Mucosa of descending colon (tissue), 3 donors: ENCODE data around the gene PLK5. TPM values are rescaled to one million over a fixed set of nuclear protein-coding genes. Genes with fewer than 3 reads are reported as not detected.
"Not testable (repeated sequence)": the region's sequence is repeated elsewhere in the genome, so short reads cannot be mapped to it uniquely, and the experiment has no call there.

Source experiments
- ATAC-seq: fragments of 200-7000 bp; cut with Tn5 transposase; one replicate; pipeline ENCODE4 v1.9.1; 2020; ENCODE audit warnings: mild to moderate bottlenecking, moderate library complexity
- DNase-seq, 3 donors: peaks; one replicate each; pipeline ENCODE4 v3.0.0-alpha.2; 2020
- H3K36me3 ChIP-seq: fragments of 200-600 bp; one replicate; pipeline ENCODE4 v1.8.0; 2021; ENCODE audit warnings: low read depth, mild to moderate bottlenecking
- H3K4me1 ChIP-seq: fragments of 200-600 bp; one replicate; pipeline ENCODE4 v1.8.0; 2021; ENCODE audit warnings: low read depth, mild to moderate bottlenecking
- H3K4me3 ChIP-seq: fragments of 200-600 bp; one replicate; pipeline ENCODE4 v1.8.0; 2021; ENCODE audit warnings: mild to moderate bottlenecking
- H3K9me3 ChIP-seq: fragments of 200-600 bp; one replicate; pipeline ENCODE4 v1.8.0; 2021; ENCODE audit warnings: mild to moderate bottlenecking
- intact Hi-C, 2 donors: fragments of 100-400 bp; cut with DNase I in 1 of 2; cut with micrococcal nuclease in 1 of 2; formaldehyde crosslinking; loops; one replicate each; pipeline versions ENCODE4 v1.11.0 to v1.11.1; 2022; cut with DNase I, micrococcal nuclease
- total RNA-seq, 3 donors: library from RNA; stranded (reverse); fragmentation: NEBNext Ultra II Directional in 2 of 3; extraction: Animal tissue kit (Norgen Biotek cat#: 25700) in 2 of 3; gene quantifications; one replicate each; pipeline versions ENCODE4 v1.2.1 to v1.2.4, GENCODE V29; 2021 to 2023
- TF ChIP-seq, protein P1 (sequence below): fragments of 200-600 bp; IDR thresholded peaks from one replicate; pipeline ENCODE4 v1.8.0; 2022; ENCODE audit warnings: antibody characterized with exemption, mild to moderate bottlenecking
- donor health status: DM: no; HTN: no; CAD: no; lungs with moderate emphysema.
- donor health status: DM: no; HTN: no; CAD: no.
- donor health status: DM: no; HTN: yes; CAD: no.

The PLK5 gene
- total RNA-seq, 3 donors from 2014 or later: 0.16 TPM; not detected in 2

DNA sequence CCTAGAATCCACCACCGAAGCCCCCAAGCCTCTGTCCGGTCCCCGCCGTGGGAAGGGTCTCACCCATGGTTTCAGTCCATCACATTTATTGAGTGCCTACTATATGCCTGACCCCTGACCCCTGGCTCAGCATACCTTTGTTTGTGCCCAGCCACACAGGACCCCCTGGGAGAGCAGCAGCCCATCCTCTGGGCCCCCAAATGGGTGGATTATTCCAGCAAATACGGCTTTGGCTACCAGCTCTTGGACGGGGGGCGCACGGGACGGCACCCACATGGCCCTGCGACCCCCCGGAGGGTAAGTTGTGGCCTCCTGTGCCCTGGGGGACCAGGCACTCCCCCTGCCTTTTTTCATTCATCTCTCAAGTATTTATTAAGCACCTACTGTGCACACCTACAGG lies 7.7 kb downstream of the PLK5 start:
- Histone ChIP-seq H3K36me3 (no peaks in the 10 kb centered on the region), H3K4me1 (no peaks in the 10 kb centered on the region), H3K4me3 (no peak overlapping the region), H3K9me3 (no peaks in the 10 kb centered on the region)
- intact Hi-C loops: no loop called here
- TF ChIP-seq, protein P1, sequence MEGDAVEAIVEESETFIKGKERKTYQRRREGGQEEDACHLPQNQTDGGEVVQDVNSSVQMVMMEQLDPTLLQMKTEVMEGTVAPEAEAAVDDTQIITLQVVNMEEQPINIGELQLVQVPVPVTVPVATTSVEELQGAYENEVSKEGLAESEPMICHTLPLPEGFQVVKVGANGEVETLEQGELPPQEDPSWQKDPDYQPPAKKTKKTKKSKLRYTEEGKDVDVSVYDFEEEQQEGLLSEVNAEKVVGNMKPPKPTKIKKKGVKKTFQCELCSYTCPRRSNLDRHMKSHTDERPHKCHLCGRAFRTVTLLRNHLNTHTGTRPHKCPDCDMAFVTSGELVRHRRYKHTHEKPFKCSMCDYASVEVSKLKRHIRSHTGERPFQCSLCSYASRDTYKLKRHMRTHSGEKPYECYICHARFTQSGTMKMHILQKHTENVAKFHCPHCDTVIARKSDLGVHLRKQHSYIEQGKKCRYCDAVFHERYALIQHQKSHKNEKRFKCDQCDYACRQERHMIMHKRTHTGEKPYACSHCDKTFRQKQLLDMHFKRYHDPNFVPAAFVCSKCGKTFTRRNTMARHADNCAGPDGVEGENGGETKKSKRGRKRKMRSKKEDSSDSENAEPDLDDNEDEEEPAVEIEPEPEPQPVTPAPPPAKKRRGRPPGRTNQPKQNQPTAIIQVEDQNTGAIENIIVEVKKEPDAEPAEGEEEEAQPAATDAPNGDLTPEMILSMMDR: no peak
- DNase-seq (no peak), ATAC-seq (no peak)

DNA sequence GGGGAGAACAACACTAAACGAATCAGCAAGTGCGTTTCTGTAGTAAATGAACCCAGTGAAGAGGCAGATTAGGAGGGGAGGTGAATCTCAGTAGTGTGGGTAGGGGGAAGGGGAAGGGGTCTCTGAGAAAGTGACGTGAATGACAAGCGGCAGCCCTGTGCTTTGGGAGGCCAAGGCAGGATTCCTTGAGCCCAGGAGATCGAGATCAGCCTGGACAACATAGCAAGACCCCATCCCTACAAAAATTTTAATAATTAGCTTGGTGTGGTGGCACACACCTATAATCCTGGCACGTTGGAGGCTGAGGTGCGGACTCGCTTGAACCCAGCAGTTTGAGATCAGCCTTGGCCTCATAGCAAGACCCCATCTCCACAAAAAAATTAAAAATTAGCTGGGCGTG lies 8.1 kb downstream of the PLK5 start:
- H3K36me3 ChIP-seq: no peaks in the 10 kb centered on the region
- H3K4me3 ChIP-seq: no peak overlapping the region
- ATAC-seq (no peak), DNase-seq (no peak)
- TF ChIP-seq, protein P1: no peak
- no peaks in the 10 kb centered on the region for H3K9me3 ChIP-seq
- intact Hi-C loops: no loop called here
- no peaks in the 10 kb centered on the region for H3K4me1 ChIP-seq

DNA sequence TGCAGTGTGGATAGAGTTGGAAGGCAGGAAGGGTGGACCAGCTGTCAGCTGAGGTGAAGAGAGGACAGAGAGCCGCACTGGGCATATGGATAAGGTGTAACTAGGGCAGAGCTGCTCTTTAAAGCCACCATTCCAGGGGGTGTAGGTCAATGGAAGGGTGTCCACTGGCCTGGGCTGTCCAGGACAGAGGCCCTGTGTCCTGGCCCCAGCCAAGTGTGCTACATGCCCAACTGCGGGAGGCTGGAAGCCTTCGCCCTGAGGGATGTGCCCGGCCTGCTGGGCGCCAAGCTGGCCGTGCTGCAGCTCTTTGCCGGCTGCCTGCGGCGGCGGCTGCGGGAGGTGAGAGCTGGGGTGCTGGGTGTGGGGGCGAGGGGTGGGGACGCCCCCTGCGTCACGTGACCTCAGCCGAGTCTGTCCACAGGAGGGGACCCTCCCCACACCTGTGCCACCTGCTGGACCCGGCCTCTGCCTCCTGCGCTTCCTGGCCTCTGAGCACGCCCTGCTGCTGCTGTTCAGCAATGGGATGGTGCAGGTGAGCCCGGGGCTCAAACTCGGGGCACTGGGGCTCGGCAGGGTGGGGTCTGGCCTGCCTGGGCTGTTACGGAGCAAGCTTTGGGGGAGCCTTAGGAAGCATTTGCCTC lies 9.8 kb downstream of the PLK5 start:
- no peak for DNase-seq
- Histone ChIP-seq H3K4me3 (no peak overlapping the region), H3K9me3 (no peaks in the 10 kb centered on the region), H3K4me1 (no peaks in the 10 kb centered on the region), H3K36me3 (no peaks in the 10 kb centered on the region)
- TF ChIP-seq, protein P1: no peak
- ATAC-seq: no peak
- intact Hi-C loops: no loop called here

DNA sequence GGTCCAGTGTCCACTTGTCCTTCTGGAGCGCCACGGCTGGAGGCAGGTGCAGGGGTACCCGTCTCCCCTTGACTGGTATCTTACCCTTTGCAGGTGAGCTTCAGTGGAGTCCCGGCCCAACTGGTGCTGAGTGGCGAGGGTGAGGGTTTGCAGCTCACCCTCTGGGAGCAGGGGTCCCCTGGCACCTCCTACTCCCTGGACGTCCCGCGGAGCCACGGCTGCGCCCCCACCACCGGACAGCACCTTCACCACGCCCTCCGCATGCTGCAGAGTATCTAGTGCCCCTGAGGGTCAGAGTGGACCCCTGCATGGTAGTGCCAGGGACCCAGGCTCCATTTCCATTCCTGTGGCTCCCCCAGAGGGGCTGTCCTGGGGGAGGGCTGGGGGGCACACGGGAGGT lies 11.1 kb downstream of the PLK5 start:
- TF ChIP-seq, protein P1: no peak
- H3K4me3 ChIP-seq: no peak overlapping the region
- H3K36me3 ChIP-seq: no peaks in the 10 kb centered on the region
- intact Hi-C loops: no loop called here
- H3K9me3 ChIP-seq: no peaks in the 10 kb centered on the region
- H3K4me1 ChIP-seq: no peaks in the 10 kb centered on the region
- no peak for ATAC-seq
- no peak for DNase-seq

DNA sequence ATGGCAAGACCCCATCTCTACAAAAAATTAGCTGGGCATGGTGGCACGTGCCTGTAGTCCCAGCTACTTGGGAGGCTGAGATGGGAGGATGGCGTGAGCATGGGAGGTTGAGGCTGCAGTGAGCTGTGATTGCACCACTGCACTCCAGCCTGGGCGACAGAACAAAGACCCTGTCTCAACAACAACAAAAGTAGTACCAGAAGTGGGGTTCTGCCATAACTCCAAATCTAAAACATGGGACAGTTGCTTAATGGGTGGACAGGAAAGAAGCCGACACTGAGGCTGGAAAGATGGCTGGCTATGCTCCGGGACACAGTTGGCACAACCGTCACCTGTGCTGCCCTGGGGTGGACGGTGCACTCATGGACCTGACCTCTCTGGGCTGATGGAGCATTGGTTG lies 11.8 kb downstream of the PLK5 start:
- intact Hi-C loops, H3K4me1 ChIP-seq, DNase-seq, H3K4me3 ChIP-seq, ATAC-seq, H3K9me3 ChIP-seq, H3K36me3 ChIP-seq: not testable (repeated sequence)

DNA sequence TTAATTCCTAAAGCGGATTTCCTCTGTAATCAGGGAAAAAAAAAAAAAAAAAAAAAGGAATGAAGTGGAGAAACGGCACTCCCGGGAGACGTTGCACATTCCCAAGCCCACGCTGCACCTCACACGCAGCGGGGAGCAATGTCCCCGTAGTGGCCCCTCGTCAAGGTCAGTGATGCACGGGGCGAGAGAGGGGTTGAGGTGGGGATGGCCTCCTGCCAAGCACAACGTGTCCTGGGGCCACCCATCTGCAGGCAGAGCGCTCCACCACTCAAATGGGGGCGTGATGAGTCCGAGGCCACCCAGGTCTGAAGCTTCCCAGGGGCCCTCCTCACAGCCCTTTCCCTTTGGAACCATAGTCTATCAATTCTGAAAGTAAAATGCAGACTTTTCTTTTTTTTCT lies 15.1 kb downstream of the PLK5 start:
- DNase-seq (no peak), ATAC-seq (no peak)
- H3K36me3 ChIP-seq: no peaks in the 10 kb centered on the region
- intact Hi-C loops: no loop called here
- no peaks in the 10 kb centered on the region for H3K9me3 ChIP-seq
- TF ChIP-seq, protein P1: no peak
- H3K4me3 ChIP-seq: no peak overlapping the region
- H3K4me1 ChIP-seq: no peaks in the 10 kb centered on the region

DNA sequence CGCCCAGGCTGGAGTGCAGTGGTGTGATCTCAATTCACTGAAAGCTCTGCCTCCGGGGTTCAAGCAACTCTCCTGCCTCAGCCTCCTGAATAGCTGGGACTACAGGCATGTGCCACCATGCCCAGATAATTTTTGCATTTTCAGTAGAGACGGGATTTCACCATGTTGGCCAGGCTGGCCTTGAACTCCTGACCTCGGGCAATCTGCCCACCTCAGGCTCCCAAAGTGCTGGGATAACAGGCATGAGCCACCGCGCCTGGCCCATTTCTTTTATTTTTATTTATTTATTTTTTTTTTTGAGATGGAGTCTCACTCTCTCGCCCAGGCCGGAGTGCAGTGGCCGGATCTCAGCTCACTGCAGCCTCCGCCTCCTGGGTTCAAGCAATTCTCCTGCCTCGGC lies 15.9 kb downstream of the PLK5 start:
- H3K4me1 ChIP-seq, intact Hi-C loops, ATAC-seq, H3K9me3 ChIP-seq, H3K36me3 ChIP-seq, H3K4me3 ChIP-seq, DNase-seq: not testable (repeated sequence)
